ENCODE results near the gene IGHMBP2.

Gene IGHMBP2

GRCh38 chr11:68928136-68928880 lies 24.6 kb downstream of the IGHMBP2 start:
- ChIA-PET POLR2A (no interaction called here), CTCF (interaction anchor here (1.1 kb wide), 1 partner anchor 23 kb away, joined by 3 read pairs; no protein-coding TSS in a partner anchor)
- TF ChIP-seq, protein P1, sequence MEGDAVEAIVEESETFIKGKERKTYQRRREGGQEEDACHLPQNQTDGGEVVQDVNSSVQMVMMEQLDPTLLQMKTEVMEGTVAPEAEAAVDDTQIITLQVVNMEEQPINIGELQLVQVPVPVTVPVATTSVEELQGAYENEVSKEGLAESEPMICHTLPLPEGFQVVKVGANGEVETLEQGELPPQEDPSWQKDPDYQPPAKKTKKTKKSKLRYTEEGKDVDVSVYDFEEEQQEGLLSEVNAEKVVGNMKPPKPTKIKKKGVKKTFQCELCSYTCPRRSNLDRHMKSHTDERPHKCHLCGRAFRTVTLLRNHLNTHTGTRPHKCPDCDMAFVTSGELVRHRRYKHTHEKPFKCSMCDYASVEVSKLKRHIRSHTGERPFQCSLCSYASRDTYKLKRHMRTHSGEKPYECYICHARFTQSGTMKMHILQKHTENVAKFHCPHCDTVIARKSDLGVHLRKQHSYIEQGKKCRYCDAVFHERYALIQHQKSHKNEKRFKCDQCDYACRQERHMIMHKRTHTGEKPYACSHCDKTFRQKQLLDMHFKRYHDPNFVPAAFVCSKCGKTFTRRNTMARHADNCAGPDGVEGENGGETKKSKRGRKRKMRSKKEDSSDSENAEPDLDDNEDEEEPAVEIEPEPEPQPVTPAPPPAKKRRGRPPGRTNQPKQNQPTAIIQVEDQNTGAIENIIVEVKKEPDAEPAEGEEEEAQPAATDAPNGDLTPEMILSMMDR (IDR thresholded peaks at IDR 0.05; ENCODE audit: insufficient read depth, low read length, missing control alignments): no peak
- DNase-seq (ENCODE audit: low read depth, low spot score): no peak
- no peak overlapping the region for H3K4me3 ChIP-seq (ENCODE audit: low read depth, low read length)

DNA sequence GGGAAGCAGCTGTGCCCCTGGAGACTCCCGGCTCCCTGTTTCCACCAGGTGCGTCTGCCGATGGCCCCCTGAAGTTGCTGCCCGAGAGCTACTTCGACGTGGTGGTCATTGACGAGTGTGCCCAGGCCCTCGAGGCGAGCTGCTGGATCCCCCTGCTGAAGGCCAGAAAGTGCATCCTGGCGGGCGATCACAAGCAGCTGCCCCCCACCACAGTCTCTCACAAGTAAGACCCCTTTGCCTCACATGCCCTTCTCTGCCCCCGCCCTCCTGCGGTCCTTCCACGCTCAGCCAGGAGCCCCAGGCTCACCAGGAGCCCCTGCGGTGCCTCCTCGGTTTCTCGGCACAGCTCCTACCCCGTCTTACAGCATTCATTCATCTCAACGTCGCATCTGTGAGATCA lies 25.4 kb downstream of the IGHMBP2 start:
- TF ChIP-seq, protein P1 (IDR thresholded peaks at IDR 0.05; ENCODE audit: insufficient read depth, low read length, missing control alignments): no peak
- CTCF ChIA-PET: interaction anchor here (0.7 kb wide), 1 partner anchor 14 kb away, joined by 3 read pairs; no protein-coding TSS in a partner anchor
- DNase-seq (ENCODE audit: low read depth, low spot score): no peak
- no peak overlapping the region for H3K4me3 ChIP-seq (ENCODE audit: low read depth, low read length)
- POLR2A ChIA-PET: no interaction called here

GRCh38 chr11:68929706-68930570 lies 26.2 kb downstream of the IGHMBP2 start:
- TF ChIP-seq, protein P1 (IDR thresholded peaks at IDR 0.05; ENCODE audit: insufficient read depth, low read length, missing control alignments): no peak
- POLR2A ChIA-PET: no interaction called here
- CTCF ChIA-PET: no interaction called here
- DNase-seq (ENCODE audit: low read depth, low spot score): no peak
- H3K4me3 ChIP-seq (ENCODE audit: low read depth, low read length): no peak overlapping the region

DNA sequence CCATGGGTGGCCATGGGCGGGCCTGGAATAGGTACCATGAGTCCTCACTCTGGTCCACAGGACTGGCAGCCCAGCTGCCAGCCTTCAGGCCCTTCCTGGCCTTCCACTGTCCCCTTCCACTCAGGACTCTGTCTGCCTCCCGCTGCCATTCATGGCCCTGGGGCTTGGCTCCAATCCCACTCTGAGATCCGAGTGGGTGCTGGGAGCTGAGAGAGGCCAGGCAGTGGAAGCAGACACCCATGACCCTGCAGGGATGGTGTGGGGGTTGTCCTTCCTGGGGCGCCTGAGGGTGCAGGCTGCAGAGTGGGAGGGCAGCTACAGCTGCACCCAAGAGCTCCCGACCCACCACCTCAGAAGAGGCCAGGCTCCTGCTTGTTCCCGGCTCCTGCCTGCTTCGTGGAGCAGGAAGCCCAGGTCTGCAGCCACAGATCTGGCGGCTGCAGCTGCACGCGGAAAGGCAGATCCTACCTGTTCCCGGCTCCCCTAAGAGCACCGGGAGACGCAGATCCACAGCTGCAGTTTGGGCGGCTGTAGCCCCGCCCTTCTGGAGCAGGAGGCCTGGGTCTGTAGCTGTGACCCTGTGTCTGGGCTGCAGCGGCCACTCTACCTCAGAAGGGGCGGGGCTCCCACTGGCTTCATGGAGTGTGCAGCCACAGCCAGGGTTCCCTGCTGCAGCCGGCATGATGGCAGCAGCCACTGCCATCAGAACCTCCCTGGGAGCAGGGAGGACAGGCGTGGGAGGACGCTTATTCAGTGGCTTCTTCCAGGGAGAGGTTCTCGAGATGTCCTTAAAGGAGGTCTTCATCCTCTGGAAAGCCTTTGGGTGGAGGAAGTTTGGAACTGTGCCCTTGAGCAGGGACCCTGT lies 27.5 kb downstream of the IGHMBP2 start:
- ChIA-PET POLR2A (no interaction called here), CTCF (no interaction called here)
- no peak overlapping the region for H3K4me3 ChIP-seq (ENCODE audit: low read depth, low read length)
- no peak for DNase-seq (ENCODE audit: low read depth, low spot score)
- TF ChIP-seq, protein P1 (IDR thresholded peaks at IDR 0.05; ENCODE audit: insufficient read depth, low read length, missing control alignments): no peak

GRCh38 chr11:68931911-68932310 lies 28.2 kb downstream of the IGHMBP2 start:
- H3K4me3 ChIP-seq (ENCODE audit: low read depth, low read length): no peak overlapping the region
- no peak for DNase-seq (ENCODE audit: low read depth, low spot score)
- ChIA-PET CTCF (no interaction called here), POLR2A (no interaction called here)
- TF ChIP-seq, protein P1 (IDR thresholded peaks at IDR 0.05; ENCODE audit: insufficient read depth, low read length, missing control alignments): no peak

Data from AG04449 (cell line).